ENCODE measurements around the gene TTL. TPM values are rescaled to one million over a fixed set of nuclear protein-coding genes. Genes with fewer than 3 reads are reported as not detected.
A peak's percentile ranks its signal among the peaks of the same experiment; 100 is the strongest.
"Not testable (repeated sequence)": the region's sequence is repeated elsewhere in the genome, so short reads cannot be mapped to it uniquely, and the experiment has no call there.

TTL gene
- total and polyA plus RNA-seq, 2 experiments from 2014 or later: 11.1 to 69.7 TPM

GRCh38 chr2:112547333-112547732 is 65.4 kb downstream of the TTL start:
- H3K9ac ChIP-seq: no peak overlapping the region
- no peak overlapping the region for H3K4me2 ChIP-seq (ENCODE audit: unreplicated experiment)
- no peaks in the 10 kb centered on the region for H3K9me2 ChIP-seq (ENCODE audit: insufficient read depth)
- H3K36me3 ChIP-seq (ENCODE audit: low read depth): peaks cover 8% of the 10 kb centered on the region; the same call in 1 of the 2 replicates
- WGBS, 2 experiments (ENCODE audit: low coverage in 1 of 2, low lambda C conversion rate in 2 of 2, missing lambda C conversion rate in 2 of 2): 77 to 83% methylated on average over 4 of the region's 4 CpGs
- no peaks in the 10 kb centered on the region for H4K20me1 ChIP-seq (ENCODE audit: insufficient read depth)
- H3K27me3 ChIP-seq (replicated peaks; ENCODE audit: insufficient read depth): no peaks in the 10 kb centered on the region
- in situ Hi-C loops (cut with MboI): no loop called here
- H3K4me3 ChIP-seq: no peak overlapping the region
- H2AFZ ChIP-seq: no peak overlapping the region
- peaks cover 4% of the 10 kb centered on the region; the same call in 1 of the 2 replicates for H3K4me1 ChIP-seq (ENCODE audit: insufficient read depth)
- no peak overlapping the region for H3K27ac ChIP-seq
- DNase-seq: peak; percentile 31
- no peak for TF ChIP-seq EZH2 (IDR thresholded peaks at IDR 0.05; ENCODE audit: insufficient read depth, poor library complexity, severe bottlenecking)
- no peak for TF ChIP-seq EZH2phosphoT487 (IDR thresholded peaks at IDR 0.05; ENCODE audit: insufficient read depth, low read depth)
- H3K79me2 ChIP-seq (ENCODE audit: insufficient read depth): peaks cover 40% of the 10 kb centered on the region
- H3K9me3 ChIP-seq (ENCODE audit: low read depth): no peaks in the 10 kb centered on the region
- no peaks in the 10 kb centered on the region for H3F3A ChIP-seq (ENCODE audit: insufficient read depth)

- WGBS, 2 experiments (ENCODE audit: low coverage in 1 of 2, low lambda C conversion rate in 2 of 2, missing lambda C conversion rate in 2 of 2): 98% methylated on average over 2 of the region's 2 CpGs
- H3K4me1 ChIP-seq (ENCODE audit: insufficient read depth): no peaks in the 10 kb centered on the region
Observed at GRCh38 chr2:112548980-112549379, 67.0 kb downstream of the TTL start.

DNA sequence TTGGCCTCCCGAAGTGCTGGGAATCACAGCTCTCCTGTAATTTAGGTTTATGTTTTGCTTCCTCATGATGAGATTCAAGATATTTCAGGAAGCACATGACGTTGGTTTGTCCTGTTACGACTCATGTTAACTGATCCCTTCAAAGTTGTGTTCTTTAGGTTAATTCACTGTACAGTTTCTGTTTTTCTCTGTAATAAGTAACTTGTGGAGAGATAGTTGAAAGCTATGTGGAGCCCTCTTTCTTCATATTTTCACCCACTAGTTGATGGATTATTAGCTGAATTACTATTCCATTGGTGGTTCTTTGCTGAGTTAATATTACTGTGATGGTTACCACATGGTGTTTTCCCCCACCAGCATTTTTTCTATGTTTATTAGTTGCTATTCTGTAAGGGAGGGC is 84.1 kb downstream of the TTL start:
- TF ChIP-seq EZH2phosphoT487 (IDR thresholded peaks at IDR 0.05; ENCODE audit: insufficient read depth, low read depth) (no peak), EZH2 (IDR thresholded peaks at IDR 0.05; ENCODE audit: insufficient read depth, poor library complexity, severe bottlenecking) (no peak)
- no peaks in the 10 kb centered on the region for H3K9me3 ChIP-seq (ENCODE audit: low read depth)
- no peaks in the 10 kb centered on the region for H3K27me3 ChIP-seq (replicated peaks; ENCODE audit: insufficient read depth)
- H3K4me2 ChIP-seq (ENCODE audit: unreplicated experiment): no peak overlapping the region
- no peak overlapping the region for H3K27ac ChIP-seq
- H3K9me2 ChIP-seq (ENCODE audit: insufficient read depth): no peaks in the 10 kb centered on the region
- no peaks in the 10 kb centered on the region for H4K20me1 ChIP-seq (ENCODE audit: insufficient read depth)
- no peak overlapping the region for H2AFZ ChIP-seq
- in situ Hi-C loops (cut with MboI): no loop called here
- no peaks in the 10 kb centered on the region for H3K79me2 ChIP-seq (ENCODE audit: insufficient read depth)
- no peaks in the 10 kb centered on the region for H3K4me1 ChIP-seq (ENCODE audit: insufficient read depth)
- H3K36me3 ChIP-seq (ENCODE audit: low read depth): peaks cover 27% of the 10 kb centered on the region; the same call in 1 of the 2 replicates
- no peak overlapping the region for H3K4me3 ChIP-seq
- DNase-seq: no peak
- H3K9ac ChIP-seq: no peak overlapping the region
- 96% methylated on average over 3 of the region's 3 CpGs for WGBS, 2 experiments (ENCODE audit: low coverage in 1 of 2, low lambda C conversion rate in 2 of 2, missing lambda C conversion rate in 2 of 2)
- H3F3A ChIP-seq (ENCODE audit: insufficient read depth): no peaks in the 10 kb centered on the region

More at GRCh38 chr2:112548980-112549379, 67.0 kb downstream of the TTL start:
- TF ChIP-seq EZH2 (IDR thresholded peaks at IDR 0.05; ENCODE audit: insufficient read depth, poor library complexity, severe bottlenecking): no peak
- no peak for TF ChIP-seq EZH2phosphoT487 (IDR thresholded peaks at IDR 0.05; ENCODE audit: insufficient read depth, low read depth)
- Histone ChIP-seq H2AFZ (no peak overlapping the region), H3K9me3 (ENCODE audit: low read depth) (no peaks in the 10 kb centered on the region), H3K4me3 (no peak overlapping the region), H4K20me1 (ENCODE audit: insufficient read depth) (no peaks in the 10 kb centered on the region), H3K9me2 (ENCODE audit: insufficient read depth) (no peaks in the 10 kb centered on the region), H3K9ac (no peak overlapping the region), H3K79me2 (ENCODE audit: insufficient read depth) (peaks cover 23% of the 10 kb centered on the region), H3K27ac (no peak overlapping the region), H3K4me2 (ENCODE audit: unreplicated experiment) (no peak overlapping the region), H3F3A (ENCODE audit: insufficient read depth) (no peaks in the 10 kb centered on the region), H3K27me3 (replicated peaks; ENCODE audit: insufficient read depth) (no peaks in the 10 kb centered on the region), H3K36me3 (ENCODE audit: low read depth) (peaks cover 8% of the 10 kb centered on the region; the same call in 1 of the 2 replicates)
- in situ Hi-C loops (cut with MboI): no loop called here
- DNase-seq: no peak

- H3K9me2 ChIP-seq (ENCODE audit: insufficient read depth); DNase-seq; in situ Hi-C loops (cut with MboI); H3K79me2 ChIP-seq (ENCODE audit: insufficient read depth); H3K4me1 ChIP-seq (ENCODE audit: insufficient read depth); H4K20me1 ChIP-seq (ENCODE audit: insufficient read depth); H3K9ac ChIP-seq; H3F3A ChIP-seq (ENCODE audit: insufficient read depth); H3K27me3 ChIP-seq (replicated peaks; ENCODE audit: insufficient read depth); H3K27ac ChIP-seq; H3K4me3 ChIP-seq; H2AFZ ChIP-seq; H3K9me3 ChIP-seq (ENCODE audit: low read depth); H3K4me2 ChIP-seq (ENCODE audit: unreplicated experiment): not testable (repeated sequence)
- peaks cover 24% of the 10 kb centered on the region; the same call in 1 of the 2 replicates for H3K36me3 ChIP-seq (ENCODE audit: low read depth)
- 97% methylated on average over 5 of the region's 5 CpGs for WGBS, 2 experiments (ENCODE audit: low coverage in 1 of 2, low lambda C conversion rate in 2 of 2, missing lambda C conversion rate in 2 of 2)
Observed at GRCh38 chr2:112566508-112566907, 84.6 kb downstream of the TTL start.

DNA sequence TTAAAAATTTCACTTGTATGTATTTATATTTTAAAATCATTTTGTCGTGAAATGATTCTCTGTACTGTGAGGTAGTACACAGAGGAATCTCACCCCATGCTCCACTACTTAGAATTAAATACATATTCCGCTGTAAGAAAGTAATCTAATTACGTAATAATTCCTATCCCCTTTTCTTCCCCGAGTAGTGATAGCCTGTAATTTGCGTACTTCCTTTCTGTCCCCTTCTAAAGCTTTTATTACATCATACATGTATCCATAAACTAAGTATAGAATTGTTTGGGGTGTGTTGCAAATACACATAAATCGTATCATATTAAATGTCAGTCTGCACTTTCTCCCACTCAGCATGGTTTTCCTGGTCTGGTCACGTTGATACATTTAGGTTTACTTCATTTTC is 90.0 kb downstream of the TTL start:
- 76 to 79% methylated on average over 7 of the region's 7 CpGs for WGBS, 2 experiments (ENCODE audit: low coverage in 1 of 2, low lambda C conversion rate in 2 of 2, missing lambda C conversion rate in 2 of 2)
- Histone ChIP-seq H4K20me1 (ENCODE audit: insufficient read depth) (no peaks in the 10 kb centered on the region), H3K36me3 (ENCODE audit: low read depth) (peaks cover 51% of the 10 kb centered on the region), H2AFZ (no peak overlapping the region), H3K4me3 (no peak overlapping the region), H3K9me2 (ENCODE audit: insufficient read depth) (no peaks in the 10 kb centered on the region), H3K9me3 (ENCODE audit: low read depth) (no peaks in the 10 kb centered on the region), H3K4me1 (ENCODE audit: insufficient read depth) (no peaks in the 10 kb centered on the region), H3K79me2 (ENCODE audit: insufficient read depth) (no peaks in the 10 kb centered on the region), H3K27ac (no peak overlapping the region), H3K9ac (no peak overlapping the region), H3K27me3 (replicated peaks; ENCODE audit: insufficient read depth) (no peaks in the 10 kb centered on the region), H3K4me2 (ENCODE audit: unreplicated experiment) (no peak overlapping the region), H3F3A (ENCODE audit: insufficient read depth) (no peaks in the 10 kb centered on the region)
- in situ Hi-C loops (cut with MboI): no loop called here
- TF ChIP-seq EZH2 (IDR thresholded peaks at IDR 0.05; ENCODE audit: insufficient read depth, poor library complexity, severe bottlenecking): no peak
- TF ChIP-seq EZH2phosphoT487 (IDR thresholded peaks at IDR 0.05; ENCODE audit: insufficient read depth, low read depth): no peak
- DNase-seq: no peak
